Measurements from ENCODE around the gene HSF2BP. TPM values are rescaled to one million over a fixed set of nuclear protein-coding genes. Genes with fewer than 3 reads are reported as not detected.
"Not testable (repeated sequence)": the region's sequence is repeated elsewhere in the genome, so short reads cannot be mapped to it uniquely, and the experiment has no call there.

HSF2BP gene
- polyA plus RNA-seq, 1 donor (not counting 4 experiments of a cell fraction or from before 2014, with no cell fraction given), result 6.1 TPM

DNA sequence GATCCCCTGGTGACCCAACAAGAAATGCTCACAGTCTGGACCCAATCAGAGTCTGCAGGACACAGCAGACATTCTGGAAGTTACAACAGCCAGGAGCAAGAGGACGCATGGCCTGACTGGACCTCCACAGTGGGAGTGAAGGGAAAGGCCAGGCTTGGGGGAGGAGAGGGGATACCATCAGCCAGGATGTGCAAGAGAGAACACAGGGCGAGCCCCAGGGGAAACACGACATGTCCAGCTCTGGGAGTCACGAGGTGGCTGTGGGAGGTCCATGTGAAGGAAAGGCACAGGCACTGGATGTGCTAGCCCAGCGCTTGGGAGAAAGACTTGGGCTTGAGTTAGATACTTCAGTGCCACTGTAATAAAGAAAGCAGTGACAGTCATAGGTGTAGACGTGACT is 87.3 kb downstream of the HSF2BP start:
- TF ChIP-seq, protein P1, sequence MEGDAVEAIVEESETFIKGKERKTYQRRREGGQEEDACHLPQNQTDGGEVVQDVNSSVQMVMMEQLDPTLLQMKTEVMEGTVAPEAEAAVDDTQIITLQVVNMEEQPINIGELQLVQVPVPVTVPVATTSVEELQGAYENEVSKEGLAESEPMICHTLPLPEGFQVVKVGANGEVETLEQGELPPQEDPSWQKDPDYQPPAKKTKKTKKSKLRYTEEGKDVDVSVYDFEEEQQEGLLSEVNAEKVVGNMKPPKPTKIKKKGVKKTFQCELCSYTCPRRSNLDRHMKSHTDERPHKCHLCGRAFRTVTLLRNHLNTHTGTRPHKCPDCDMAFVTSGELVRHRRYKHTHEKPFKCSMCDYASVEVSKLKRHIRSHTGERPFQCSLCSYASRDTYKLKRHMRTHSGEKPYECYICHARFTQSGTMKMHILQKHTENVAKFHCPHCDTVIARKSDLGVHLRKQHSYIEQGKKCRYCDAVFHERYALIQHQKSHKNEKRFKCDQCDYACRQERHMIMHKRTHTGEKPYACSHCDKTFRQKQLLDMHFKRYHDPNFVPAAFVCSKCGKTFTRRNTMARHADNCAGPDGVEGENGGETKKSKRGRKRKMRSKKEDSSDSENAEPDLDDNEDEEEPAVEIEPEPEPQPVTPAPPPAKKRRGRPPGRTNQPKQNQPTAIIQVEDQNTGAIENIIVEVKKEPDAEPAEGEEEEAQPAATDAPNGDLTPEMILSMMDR (optimal IDR thresholded peaks at IDR 0.05 in 1 of 3, IDR thresholded peaks at IDR 0.05 in 1 of 3, conservative IDR thresholded peaks at IDR 0.05 in 1 of 3; ENCODE audit: extremely low read depth in 1 of 3, insufficient read depth in 2 of 3, low read length in 3 of 3), result no peak
- no peak for TF ChIP-seq EZH2 (IDR thresholded peaks at IDR 0.05; ENCODE audit: low read length)
- no peak overlapping the region for H3K9ac ChIP-seq (ENCODE audit: control insufficient read depth, extremely low read depth, insufficient read depth, low read length)
- DNase-seq (ENCODE audit: low read depth, low spot score) (no peak), FAIRE-seq (no peak)
- dilution Hi-C loops (cut with MboI; ENCODE audit: extremely low pct_ligation_motif_present, low sequenced_read_pairs), result no loop called here
- no peaks in the 10 kb centered on the region for H3K9me3 ChIP-seq (ENCODE audit: control insufficient read depth, low read depth, low read length)
- H3K9me1 ChIP-seq (ENCODE audit: control insufficient read depth, extremely low read depth, insufficient read depth, low read length), result no peaks in the 10 kb centered on the region
- no peak overlapping the region for H3K4me2 ChIP-seq (ENCODE audit: control insufficient read depth, extremely low read depth, insufficient read depth, low read depth, low read length)
- H3K4me1 ChIP-seq (ENCODE audit: control insufficient read depth, extremely low read depth, insufficient read depth, low read length), result no peaks in the 10 kb centered on the region
- no peaks in the 10 kb centered on the region for H4K20me1 ChIP-seq (ENCODE audit: control insufficient read depth, extremely low read depth, insufficient read depth, low read length)
- no peaks in the 10 kb centered on the region for H3K27me3 ChIP-seq (ENCODE audit: control insufficient read depth, extremely low read depth, insufficient read depth, low read length)
- no peak overlapping the region for H3K27ac ChIP-seq (ENCODE audit: control insufficient read depth, insufficient read depth, low read length)
- H3K4me3 ChIP-seq (ENCODE audit: control insufficient read depth in 2 of 3, extremely low read depth in 1 of 3, insufficient read depth in 2 of 3, low read depth in 1 of 3, low read length in 3 of 3), result no peak overlapping the region
- no peaks in the 10 kb centered on the region for H3K79me2 ChIP-seq (ENCODE audit: control insufficient read depth, insufficient read depth, low read length)
- H2AFZ ChIP-seq (ENCODE audit: control insufficient read depth, low read length), result no peak overlapping the region
- H3K36me3 ChIP-seq (ENCODE audit: control insufficient read depth in 2 of 2, extremely low read depth in 1 of 2, insufficient read depth in 2 of 2, low read length in 2 of 2), result peaks cover 0 to 3% of the 10 kb centered on the region in 2 experiments

DNA sequence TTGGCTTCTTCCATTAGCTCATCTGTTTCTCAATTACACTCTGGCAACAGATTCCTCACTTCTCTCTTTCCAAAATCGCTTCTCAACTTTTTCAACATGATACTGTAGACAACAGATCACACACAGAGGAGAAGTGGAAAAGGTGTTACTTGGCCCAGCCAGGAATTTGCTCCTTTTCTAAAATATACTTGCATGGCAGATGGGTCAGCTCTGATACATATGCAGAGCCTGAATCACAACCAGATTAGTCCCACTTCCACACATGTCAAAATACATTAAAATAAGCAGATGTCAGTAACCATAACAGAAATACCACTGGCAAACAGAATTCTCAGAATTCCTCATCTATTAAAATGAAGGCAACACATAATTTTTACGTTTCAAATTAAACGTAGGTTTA is 89.1 kb downstream of the HSF2BP start:
- H3K9me1 ChIP-seq (ENCODE audit: control insufficient read depth, extremely low read depth, insufficient read depth, low read length); DNase-seq (ENCODE audit: low read depth, low spot score); H3K4me2 ChIP-seq (ENCODE audit: control insufficient read depth, extremely low read depth, insufficient read depth, low read depth, low read length); H3K9me3 ChIP-seq (ENCODE audit: control insufficient read depth, low read depth, low read length); H3K27me3 ChIP-seq (ENCODE audit: control insufficient read depth, extremely low read depth, insufficient read depth, low read length); H3K79me2 ChIP-seq (ENCODE audit: control insufficient read depth, insufficient read depth, low read length); H3K4me3 ChIP-seq (ENCODE audit: control insufficient read depth in 2 of 3, extremely low read depth in 1 of 3, insufficient read depth in 2 of 3, low read depth in 1 of 3, low read length in 3 of 3); H3K36me3 ChIP-seq (ENCODE audit: control insufficient read depth in 2 of 2, extremely low read depth in 1 of 2, insufficient read depth in 2 of 2, low read length in 2 of 2); H4K20me1 ChIP-seq (ENCODE audit: control insufficient read depth, extremely low read depth, insufficient read depth, low read length); dilution Hi-C loops (cut with MboI; ENCODE audit: extremely low pct_ligation_motif_present, low sequenced_read_pairs); FAIRE-seq; H2AFZ ChIP-seq (ENCODE audit: control insufficient read depth, low read length); H3K9ac ChIP-seq (ENCODE audit: control insufficient read depth, extremely low read depth, insufficient read depth, low read length); H3K27ac ChIP-seq (ENCODE audit: control insufficient read depth, insufficient read depth, low read length); H3K4me1 ChIP-seq (ENCODE audit: control insufficient read depth, extremely low read depth, insufficient read depth, low read length): not testable (repeated sequence)

DNA sequence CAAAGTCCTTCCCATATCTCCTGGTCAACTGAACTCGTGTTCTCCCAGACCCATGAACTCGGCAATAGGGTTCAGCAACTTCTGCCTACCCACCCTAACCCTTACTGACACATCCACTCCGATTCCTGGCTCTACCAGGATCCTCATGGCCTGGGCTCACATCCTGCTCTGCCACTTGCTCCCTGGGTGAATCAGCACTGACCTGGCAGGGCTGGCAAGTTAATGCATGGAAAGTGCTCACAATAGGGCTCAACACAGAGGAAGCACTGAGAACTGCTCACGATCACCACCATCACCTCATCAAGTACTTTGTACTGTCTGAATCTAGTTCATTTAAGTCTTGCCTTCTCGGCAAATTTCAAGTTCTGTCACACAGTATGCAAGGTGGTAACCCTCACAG is 96.8 kb downstream of the HSF2BP start:
- H3K79me2 ChIP-seq (ENCODE audit: control insufficient read depth, insufficient read depth, low read length); H3K9me3 ChIP-seq (ENCODE audit: control insufficient read depth, low read depth, low read length); H3K4me3 ChIP-seq (ENCODE audit: control insufficient read depth in 2 of 3, extremely low read depth in 1 of 3, insufficient read depth in 2 of 3, low read depth in 1 of 3, low read length in 3 of 3); H3K36me3 ChIP-seq (ENCODE audit: control insufficient read depth in 2 of 2, extremely low read depth in 1 of 2, insufficient read depth in 2 of 2, low read length in 2 of 2); H3K27me3 ChIP-seq (ENCODE audit: control insufficient read depth, extremely low read depth, insufficient read depth, low read length); H3K9me1 ChIP-seq (ENCODE audit: control insufficient read depth, extremely low read depth, insufficient read depth, low read length); dilution Hi-C loops (cut with MboI; ENCODE audit: extremely low pct_ligation_motif_present, low sequenced_read_pairs); H4K20me1 ChIP-seq (ENCODE audit: control insufficient read depth, extremely low read depth, insufficient read depth, low read length); H2AFZ ChIP-seq (ENCODE audit: control insufficient read depth, low read length); H3K9ac ChIP-seq (ENCODE audit: control insufficient read depth, extremely low read depth, insufficient read depth, low read length); DNase-seq (ENCODE audit: low read depth, low spot score); H3K4me1 ChIP-seq (ENCODE audit: control insufficient read depth, extremely low read depth, insufficient read depth, low read length); H3K4me2 ChIP-seq (ENCODE audit: control insufficient read depth, extremely low read depth, insufficient read depth, low read depth, low read length); H3K27ac ChIP-seq (ENCODE audit: control insufficient read depth, insufficient read depth, low read length): not testable (repeated sequence)
- peak; percentile 95 for FAIRE-seq

DNA sequence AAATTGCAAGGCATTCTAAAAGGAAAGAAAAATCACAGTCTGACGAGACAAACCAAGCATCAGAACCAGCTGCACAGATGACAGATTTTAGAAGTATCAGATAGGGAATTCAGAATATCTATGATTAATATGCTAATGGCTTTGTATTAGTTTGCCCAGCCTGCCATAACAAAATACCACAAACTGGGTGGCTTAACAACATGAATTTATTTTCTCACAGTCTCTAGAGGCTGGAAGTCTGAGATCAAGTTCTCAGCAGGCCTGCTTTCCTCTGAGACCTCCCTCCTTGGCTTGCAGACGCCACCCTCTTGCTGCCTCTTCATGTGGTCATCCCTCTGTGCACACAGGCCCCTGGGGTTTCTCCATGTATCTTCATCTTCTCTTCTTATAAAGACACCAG is 118.7 kb downstream of the HSF2BP start:
- H3K4me1 ChIP-seq (ENCODE audit: control insufficient read depth, extremely low read depth, insufficient read depth, low read length); H3K27ac ChIP-seq (ENCODE audit: control insufficient read depth, insufficient read depth, low read length); H4K20me1 ChIP-seq (ENCODE audit: control insufficient read depth, extremely low read depth, insufficient read depth, low read length); H3K27me3 ChIP-seq (ENCODE audit: control insufficient read depth, extremely low read depth, insufficient read depth, low read length); H3K36me3 ChIP-seq (ENCODE audit: control insufficient read depth in 2 of 2, extremely low read depth in 1 of 2, insufficient read depth in 2 of 2, low read length in 2 of 2); H2AFZ ChIP-seq (ENCODE audit: control insufficient read depth, low read length); FAIRE-seq; H3K4me2 ChIP-seq (ENCODE audit: control insufficient read depth, extremely low read depth, insufficient read depth, low read depth, low read length); H3K9me3 ChIP-seq (ENCODE audit: control insufficient read depth, low read depth, low read length); H3K9ac ChIP-seq (ENCODE audit: control insufficient read depth, extremely low read depth, insufficient read depth, low read length); H3K4me3 ChIP-seq (ENCODE audit: control insufficient read depth in 2 of 3, extremely low read depth in 1 of 3, insufficient read depth in 2 of 3, low read depth in 1 of 3, low read length in 3 of 3); dilution Hi-C loops (cut with MboI; ENCODE audit: extremely low pct_ligation_motif_present, low sequenced_read_pairs); H3K9me1 ChIP-seq (ENCODE audit: control insufficient read depth, extremely low read depth, insufficient read depth, low read length); H3K79me2 ChIP-seq (ENCODE audit: control insufficient read depth, insufficient read depth, low read length); DNase-seq (ENCODE audit: low read depth, low spot score): not testable (repeated sequence)
